ES-I3 (cell line): Measurements from ENCODE around the gene CHAMP1.
"Not testable (repeated sequence)": the region's sequence is repeated elsewhere in the genome, so short reads cannot be mapped to it uniquely, and the experiment has no call there.

ENCODE experiments used
- H3K36me3 ChIP-seq: 2 replicates; pipeline ENCODE4 v1.6.1; 2013; ENCODE audit warnings: mild to moderate bottlenecking, low read length, control low read depth, moderate library complexity; ENCODE audit not compliant: insufficient read depth
- H3K4me1 ChIP-seq: 2 replicates; pipeline ENCODE4 v1.6.1; 2013; ENCODE audit warnings: mild to moderate bottlenecking, control low read depth, low read length; ENCODE audit not compliant: insufficient read depth
- H3K9ac ChIP-seq: 2 replicates; pipeline ENCODE4 v1.6.1; 2013; ENCODE audit warnings: low read depth, mild to moderate bottlenecking, low read length, moderate library complexity
- H3K9me3 ChIP-seq: 2 replicates; pipeline ENCODE4 v1.6.1; 2013; ENCODE audit warnings: mild to moderate bottlenecking, low read length, moderate library complexity; ENCODE audit not compliant: control insufficient read depth, insufficient read depth

Gene CHAMP1

DNA sequence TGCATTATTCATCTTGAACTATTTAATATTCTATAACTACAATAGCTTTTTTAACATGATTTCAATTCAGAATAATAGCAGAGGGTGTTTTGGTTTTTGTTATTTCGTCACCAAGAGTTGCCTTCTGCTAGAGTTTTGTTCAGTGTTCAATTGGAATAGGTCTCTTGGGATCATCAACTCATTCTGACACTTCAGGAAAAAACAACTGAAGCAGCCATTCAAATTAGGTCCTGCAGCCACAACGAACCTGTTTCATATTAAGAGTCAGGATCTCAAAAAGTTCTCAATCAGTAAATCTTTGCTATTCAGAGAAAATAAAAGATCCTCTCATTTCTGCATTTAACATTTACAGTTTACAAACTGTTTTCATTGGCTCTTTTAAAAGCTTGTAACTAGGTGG lies 2.4 kb upstream of the CHAMP1 start:
- no peaks in the 10 kb centered on the region; the same call in 1 of the 2 replicates for H3K4me1 ChIP-seq
- H3K9ac ChIP-seq, result no peak overlapping the region
- no peaks in the 10 kb centered on the region for H3K9me3 ChIP-seq
- no peaks in the 10 kb centered on the region for H3K36me3 ChIP-seq

DNA sequence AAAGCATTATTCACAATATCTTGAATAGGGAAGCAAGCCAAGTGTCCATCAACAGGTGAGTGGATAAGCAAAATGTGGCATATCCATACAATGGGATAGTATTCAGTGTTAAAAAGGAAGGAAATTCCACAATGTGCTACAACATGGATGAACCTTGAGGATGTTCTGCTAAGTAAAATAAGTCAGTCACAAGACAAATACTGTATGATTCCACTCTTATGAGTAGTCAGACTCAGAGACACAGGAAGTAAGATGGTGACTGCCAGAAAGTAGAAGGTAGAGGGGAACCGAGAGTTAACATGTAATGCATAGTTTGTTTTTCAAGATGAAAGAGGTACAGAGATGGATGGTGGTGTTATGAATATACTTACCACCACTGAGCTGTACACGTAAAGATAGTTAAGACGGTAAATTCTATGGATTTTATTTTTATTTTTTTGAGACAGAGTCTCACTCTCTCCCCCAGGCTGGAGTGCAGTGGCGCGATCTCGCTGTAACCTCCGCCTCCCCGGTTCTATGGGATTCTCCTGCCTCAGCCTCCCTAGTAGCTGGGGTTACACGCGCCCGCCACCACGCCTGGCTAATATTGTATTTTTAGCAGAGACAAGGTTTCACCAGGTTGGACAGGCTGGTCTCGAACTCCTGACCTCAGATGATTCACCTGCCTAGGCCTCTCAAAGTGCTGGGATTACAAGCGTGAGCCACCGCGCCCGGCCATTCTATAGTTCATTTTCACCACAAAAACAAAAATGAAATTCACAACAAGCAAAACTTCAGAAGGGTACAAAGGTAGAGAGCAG lies 1.0 kb upstream of the CHAMP1 start:
- Histone ChIP-seq H3K4me1 (no peaks in the 10 kb centered on the region; the same call in 1 of the 2 replicates), H3K9me3 (no peaks in the 10 kb centered on the region), H3K36me3 (no peaks in the 10 kb centered on the region), H3K9ac (peak overlapping the region; percentile 82)

DNA sequence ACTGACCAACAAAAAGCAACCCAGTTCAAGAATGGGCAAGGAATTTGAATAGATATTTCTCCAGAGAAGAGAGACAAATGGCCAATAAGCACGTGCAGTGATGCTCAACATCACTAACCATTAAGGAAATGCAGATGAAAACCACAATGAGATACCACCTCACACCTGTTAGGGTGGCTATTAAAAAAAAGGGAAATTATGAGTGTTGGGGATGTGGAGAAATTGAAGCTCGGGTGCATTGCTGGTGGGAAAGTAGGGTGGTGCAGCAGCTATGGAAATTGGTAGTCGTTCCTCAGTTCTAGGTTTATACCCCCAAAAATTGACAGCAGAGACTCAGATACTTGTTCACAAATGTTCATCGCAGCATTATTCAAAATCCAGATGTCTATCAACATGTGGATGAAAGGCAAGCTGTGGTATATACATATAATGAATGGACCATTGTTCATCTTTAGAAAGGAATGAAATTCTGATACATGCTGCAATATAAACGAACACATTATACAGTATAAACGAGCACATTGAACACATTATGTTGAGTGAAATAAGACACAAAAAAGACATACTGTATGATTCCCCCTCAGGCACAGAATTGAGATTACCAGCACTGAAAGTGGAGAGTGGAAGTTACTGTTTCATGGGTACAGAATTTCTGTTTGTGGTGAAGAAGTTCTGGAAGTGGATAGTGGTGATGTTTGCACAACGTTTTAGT lies 927 bp downstream of the CHAMP1 start:
- H3K9me3 ChIP-seq, result no peaks in the 10 kb centered on the region
- H3K4me1 ChIP-seq, result no peaks in the 10 kb centered on the region; the same call in 1 of the 2 replicates
- H3K36me3 ChIP-seq, result no peaks in the 10 kb centered on the region
- H3K9ac ChIP-seq, result peak overlapping the region; percentile 82

DNA sequence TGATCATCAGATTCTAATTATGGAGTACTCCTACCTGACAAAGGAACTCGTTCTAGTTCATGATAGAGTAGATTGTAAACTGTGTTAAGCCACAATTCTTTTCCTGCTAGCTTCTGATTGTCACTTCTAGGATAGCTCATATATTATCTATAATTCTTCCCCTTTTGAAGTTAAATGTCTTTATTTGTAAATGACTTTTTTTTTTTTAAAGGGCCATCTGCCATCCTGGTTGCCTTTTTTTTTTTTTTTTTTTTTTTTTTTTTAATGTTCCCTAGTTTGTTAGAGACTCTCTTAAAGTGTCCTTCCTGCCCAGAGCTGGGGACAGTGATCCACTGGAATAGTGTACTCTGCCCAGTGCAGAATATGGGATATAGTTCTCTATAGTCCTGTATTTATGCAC lies 4.3 kb downstream of the CHAMP1 start:
- no peaks in the 10 kb centered on the region; the same call in 1 of the 2 replicates for H3K4me1 ChIP-seq
- no peaks in the 10 kb centered on the region for H3K9me3 ChIP-seq
- peaks cover 4% of the 10 kb centered on the region for H3K36me3 ChIP-seq

DNA sequence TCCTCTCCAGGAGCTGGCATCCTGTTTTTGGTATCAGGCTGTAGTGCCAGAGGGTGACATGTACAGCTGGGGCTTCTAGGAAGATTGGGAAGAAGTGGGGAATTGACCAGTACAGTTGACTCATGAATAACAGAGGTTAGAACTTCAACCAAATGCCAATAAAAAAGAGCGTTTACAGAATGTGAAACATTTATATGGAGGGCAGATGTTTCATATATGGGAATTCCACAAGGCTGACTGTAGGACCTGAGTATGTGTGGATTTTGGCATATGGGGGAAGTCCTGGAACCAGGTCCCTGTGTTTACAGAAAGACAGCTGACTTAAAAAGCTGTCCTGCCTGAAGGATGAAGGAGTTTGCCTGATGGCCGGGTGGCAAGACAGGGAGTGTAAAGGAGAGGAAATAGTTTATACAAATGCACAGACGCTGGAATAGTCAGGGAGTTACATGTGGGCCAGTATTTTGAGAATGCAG lies 5.2 kb downstream of the CHAMP1 start:
- Histone ChIP-seq H3K9me3 (no peaks in the 10 kb centered on the region), H3K4me1 (no peaks in the 10 kb centered on the region), H3K9ac (no peak overlapping the region), H3K36me3 (peaks cover 13% of the 10 kb centered on the region)

More for the DNA sequence above, 4.3 kb downstream of the CHAMP1 start:
- H3K9ac ChIP-seq, result no peak overlapping the region

DNA sequence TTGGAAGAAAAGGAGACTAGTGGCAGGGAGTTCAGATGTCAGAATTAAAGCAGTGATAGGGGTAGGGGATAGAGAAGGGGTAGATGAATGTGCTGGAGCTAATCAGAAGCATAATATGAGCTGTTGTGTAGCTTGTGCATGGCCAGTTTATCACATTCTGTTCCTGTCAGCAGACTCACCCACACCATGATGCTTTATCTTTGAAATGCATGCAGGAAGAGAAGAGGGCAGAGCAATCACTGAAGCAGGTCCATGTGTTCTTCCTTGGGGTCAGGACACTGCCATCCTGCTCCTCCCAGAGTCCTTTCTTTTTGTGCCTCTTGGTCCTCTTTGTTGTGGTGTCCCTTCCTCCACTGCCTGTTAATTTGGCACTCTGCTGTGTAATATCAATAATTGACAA lies 5.8 kb downstream of the CHAMP1 start:
- Histone ChIP-seq H3K9me3 (no peaks in the 10 kb centered on the region), H3K9ac (no peak overlapping the region), H3K36me3 (peaks cover 18% of the 10 kb centered on the region), H3K4me1 (no peaks in the 10 kb centered on the region)

DNA sequence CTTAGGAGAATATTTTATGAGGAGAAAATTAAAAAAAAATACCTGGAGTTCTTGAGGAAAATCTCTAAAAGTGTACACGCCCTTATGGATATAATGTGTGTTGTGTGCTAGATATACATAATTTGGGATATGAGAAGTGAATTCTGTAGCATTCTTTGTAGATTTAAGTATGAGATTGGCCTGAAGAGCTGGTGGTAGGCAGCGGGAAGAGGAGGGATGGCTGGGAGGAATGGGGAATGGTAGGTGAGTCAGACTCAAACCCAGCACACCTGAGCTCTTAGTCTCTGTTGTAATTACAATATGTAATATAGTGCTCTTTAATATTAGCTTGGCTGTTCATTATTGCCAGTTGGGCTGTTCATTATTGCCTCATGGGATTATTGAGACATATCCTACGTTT lies 7.0 kb downstream of the CHAMP1 start:
- Histone ChIP-seq H3K36me3 (peaks cover 29% of the 10 kb centered on the region), H3K4me1 (no peaks in the 10 kb centered on the region), H3K9ac (no peak overlapping the region), H3K9me3 (no peaks in the 10 kb centered on the region)

DNA sequence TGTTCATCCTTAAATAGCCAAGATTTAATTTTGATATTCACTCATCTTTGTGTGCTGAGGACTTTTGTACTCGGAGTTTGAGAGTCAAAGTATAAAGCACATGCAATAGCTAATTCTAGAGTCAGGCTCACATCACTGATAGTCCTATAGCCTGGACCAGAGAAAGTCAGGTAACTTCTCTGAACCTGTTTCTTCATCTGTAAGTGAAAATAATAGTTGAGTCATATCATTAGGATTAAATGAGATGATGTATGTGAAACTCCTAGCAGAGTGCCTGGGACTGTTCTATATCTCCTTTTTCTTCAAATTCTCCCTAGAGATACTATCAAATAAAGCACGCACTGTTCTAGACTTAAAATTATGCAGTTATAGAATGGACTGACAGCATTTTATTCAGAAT lies 9.0 kb downstream of the CHAMP1 start:
- Histone ChIP-seq H3K9me3 (no peaks in the 10 kb centered on the region), H3K36me3 (peaks cover 29% of the 10 kb centered on the region), H3K9ac (no peak overlapping the region), H3K4me1 (no peaks in the 10 kb centered on the region)

DNA sequence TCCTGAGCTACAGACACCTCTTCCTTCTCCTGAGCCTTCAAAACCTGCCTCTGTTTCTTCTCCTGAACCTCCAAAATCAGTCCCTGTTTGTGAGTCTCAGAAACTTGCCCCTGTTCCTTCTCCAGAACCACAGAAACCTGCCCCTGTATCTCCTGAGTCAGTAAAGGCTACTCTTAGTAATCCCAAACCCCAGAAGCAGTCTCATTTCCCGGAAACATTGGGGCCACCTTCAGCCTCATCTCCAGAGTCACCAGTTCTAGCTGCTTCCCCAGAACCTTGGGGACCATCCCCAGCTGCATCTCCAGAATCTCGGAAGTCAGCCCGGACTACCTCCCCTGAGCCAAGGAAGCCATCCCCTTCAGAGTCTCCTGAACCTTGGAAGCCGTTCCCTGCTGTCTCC lies 10.0 kb downstream of the CHAMP1 start:
- H3K9ac ChIP-seq, result no peak overlapping the region
- peaks cover 29% of the 10 kb centered on the region for H3K36me3 ChIP-seq
- H3K4me1 ChIP-seq, result no peaks in the 10 kb centered on the region
- H3K9me3 ChIP-seq, result no peaks in the 10 kb centered on the region

DNA sequence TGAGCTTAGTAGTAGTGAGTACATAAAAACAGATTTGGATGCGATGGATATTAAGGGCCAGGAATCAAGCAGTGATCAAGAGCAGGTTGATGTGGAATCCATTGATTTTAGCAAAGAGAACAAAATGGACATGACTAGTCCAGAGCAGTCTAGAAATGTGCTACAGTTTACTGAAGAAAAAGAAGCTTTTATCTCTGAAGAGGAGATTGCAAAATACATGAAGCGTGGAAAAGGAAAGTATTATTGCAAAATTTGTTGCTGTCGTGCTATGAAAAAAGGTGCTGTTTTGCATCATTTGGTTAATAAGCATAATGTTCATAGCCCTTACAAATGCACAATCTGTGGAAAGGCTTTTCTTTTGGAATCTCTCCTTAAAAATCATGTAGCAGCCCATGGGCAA lies 11.4 kb downstream of the CHAMP1 start:
- Histone ChIP-seq H3K9me3 (no peaks in the 10 kb centered on the region), H3K4me1 (no peaks in the 10 kb centered on the region), H3K36me3 (peaks cover 29% of the 10 kb centered on the region), H3K9ac (no peak overlapping the region)

DNA sequence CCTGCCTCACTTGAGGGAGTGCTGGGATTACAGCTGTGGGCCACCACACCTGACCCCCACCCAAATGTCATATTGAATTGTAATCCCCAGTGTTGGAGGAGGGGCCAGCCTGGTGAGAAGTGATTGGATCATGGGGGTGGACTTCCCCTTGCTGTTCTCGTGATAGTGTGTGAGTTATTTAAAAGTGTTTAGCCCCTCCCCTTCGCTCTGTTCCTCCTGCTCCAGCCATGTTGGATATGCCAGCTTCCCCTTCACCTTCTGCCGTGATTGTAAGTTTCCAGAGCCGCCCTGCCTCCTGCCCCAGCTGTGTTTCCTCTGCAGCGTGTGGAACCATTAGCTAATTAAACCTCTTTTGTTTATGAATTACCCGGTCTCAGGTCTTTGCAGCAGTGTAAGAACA lies 13.7 kb downstream of the CHAMP1 start:
- Histone ChIP-seq H3K9ac (no peak overlapping the region), H3K36me3 (peaks cover 25% of the 10 kb centered on the region), H3K9me3 (no peaks in the 10 kb centered on the region), H3K4me1 (no peaks in the 10 kb centered on the region)

DNA sequence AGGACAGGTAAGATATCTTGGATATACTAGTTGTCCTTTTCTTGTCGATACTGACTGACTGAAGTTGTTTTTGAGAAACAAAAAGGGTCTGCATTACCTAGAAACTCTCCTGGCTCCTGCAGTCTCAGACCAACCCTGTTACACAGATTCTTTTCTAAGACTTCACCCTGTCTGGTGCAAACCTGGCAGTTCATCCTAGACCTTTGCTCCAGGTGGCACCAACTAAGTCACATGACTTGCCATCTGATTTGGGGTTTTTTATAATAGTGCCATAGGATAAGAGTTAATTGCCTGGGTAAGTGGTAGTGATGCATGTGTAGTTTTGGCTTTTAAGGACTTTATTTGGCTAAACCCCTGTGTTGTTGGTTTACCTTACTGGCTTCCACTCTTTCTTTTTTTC lies 14.3 kb downstream of the CHAMP1 start:
- no peaks in the 10 kb centered on the region for H3K9me3 ChIP-seq
- peaks cover 24% of the 10 kb centered on the region for H3K36me3 ChIP-seq

DNA sequence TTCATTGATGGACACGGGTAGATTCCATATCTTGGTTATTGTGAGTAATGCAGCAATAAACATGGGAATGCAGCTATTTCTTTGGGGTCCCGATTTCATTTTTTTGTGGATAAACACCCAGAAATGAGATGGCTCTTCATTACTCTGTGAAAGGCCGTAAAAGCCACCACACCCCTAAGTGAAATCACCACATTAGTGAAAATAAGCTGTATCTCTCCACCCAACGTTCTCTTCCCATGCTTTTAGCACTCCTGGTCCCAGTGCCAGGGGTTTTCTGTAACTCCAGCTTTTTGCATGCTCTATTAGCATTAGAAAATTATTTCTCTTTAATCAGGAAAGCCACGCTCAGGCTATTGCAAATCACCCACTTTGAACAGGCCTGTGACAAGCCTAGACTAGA lies 15.8 kb downstream of the CHAMP1 start:
- H3K9ac ChIP-seq, result no peak overlapping the region
- H3K4me1 ChIP-seq, result no peaks in the 10 kb centered on the region
- peaks cover 10% of the 10 kb centered on the region for H3K36me3 ChIP-seq
- no peaks in the 10 kb centered on the region for H3K9me3 ChIP-seq

More for the DNA sequence above, 14.3 kb downstream of the CHAMP1 start:
- Histone ChIP-seq H3K9ac (no peak overlapping the region), H3K4me1 (no peaks in the 10 kb centered on the region)

DNA sequence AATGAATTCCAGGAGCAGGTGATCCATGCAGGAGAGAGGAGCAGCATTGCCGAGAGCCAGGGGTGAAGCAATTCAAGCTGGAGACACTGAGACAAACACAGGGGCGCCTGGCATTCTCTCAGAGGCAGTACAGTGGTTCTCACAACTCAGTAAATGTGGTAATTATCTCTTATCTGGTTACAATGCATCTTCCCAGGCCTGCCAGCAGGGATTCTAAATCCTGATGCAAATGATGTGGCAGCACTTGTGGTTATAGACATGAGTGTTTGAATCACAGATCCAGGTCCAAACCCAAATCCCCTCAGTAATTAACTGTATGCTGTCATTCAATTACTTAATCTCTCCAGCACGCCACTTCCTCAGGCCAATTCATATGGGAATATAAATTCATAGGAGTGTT lies 19.6 kb downstream of the CHAMP1 start:
- not testable (repeated sequence) for H3K9me3 ChIP-seq, H3K9ac ChIP-seq, H3K4me1 ChIP-seq

More for the DNA sequence above, 19.6 kb downstream of the CHAMP1 start:
- not testable (repeated sequence) for H3K36me3 ChIP-seq
